ENCODE data around the gene RHBDD1. TPM values are rescaled to one million over a fixed set of nuclear protein-coding genes. Genes with fewer than 3 reads are reported as not detected.

RHBDD1 gene
- total RNA-seq (2014; rRNA removed), result 4.4 and 6.6 TPM in 2 replicates
- polyA plus RNA-seq (2012), result 9.0 TPM

- DNase-seq (ENCODE audit: low read depth), result peak; percentile 90
These were observed at the start of gene RHBDD1 for GRCh38 chr2:226835796-226836547. RHBDD1 (plus strand) TSS chr2:226836054; CDS start chr2:226864694, 28,640 bp downstream.

GRCh38 chr2:226788064-226788463 lies 47.8 kb upstream of the RHBDD1 start:
- DNase-seq (ENCODE audit: low read depth), result peak; percentile 32

- DNase-seq (ENCODE audit: low read depth), result peak; percentile 29
These were observed 46.9 kb upstream of the RHBDD1 start for GRCh38 chr2:226788881-226789490.

GRCh38 chr2:226790011-226790410 lies 45.8 kb upstream of the RHBDD1 start:
- DNase-seq (ENCODE audit: low read depth), result no peak

GRCh38 chr2:226790431-226790830 lies 45.4 kb upstream of the RHBDD1 start:
- no peak for DNase-seq (ENCODE audit: low read depth)

- DNase-seq (ENCODE audit: low read depth), result peak; percentile 50
These were observed 44.8 kb upstream of the RHBDD1 start for GRCh38 chr2:226791056-226791486.

- peak; percentile 85 for DNase-seq (ENCODE audit: low read depth)
These were observed 44.3 kb upstream of the RHBDD1 start for GRCh38 chr2:226791487-226792081.

- no peak for DNase-seq (ENCODE audit: low read depth)
These were observed 43.5 kb upstream of the RHBDD1 start for GRCh38 chr2:226792155-226792881.

GRCh38 chr2:226793646-226794045 lies 42.2 kb upstream of the RHBDD1 start:
- DNase-seq (ENCODE audit: low read depth), result peak; percentile 27

- DNase-seq (ENCODE audit: low read depth), result peak; percentile 48
These were observed 41.6 kb upstream of the RHBDD1 start for GRCh38 chr2:226794196-226794661.

- DNase-seq (ENCODE audit: low read depth), result peak; percentile 90
These were observed 41.1 kb upstream of the RHBDD1 start for GRCh38 chr2:226794751-226795171.

- DNase-seq (ENCODE audit: low read depth), result peak; percentile 64
These were observed 40.4 kb upstream of the RHBDD1 start for GRCh38 chr2:226795281-226796011.

- no peak for DNase-seq (ENCODE audit: low read depth)
These were observed 39.6 kb upstream of the RHBDD1 start for GRCh38 chr2:226796012-226796839.

- peak; percentile 41 for DNase-seq (ENCODE audit: low read depth)
These were observed 39.0 kb upstream of the RHBDD1 start for GRCh38 chr2:226796840-226797288.

GRCh38 chr2:226797289-226797988 lies 38.4 kb upstream of the RHBDD1 start:
- no peak for DNase-seq (ENCODE audit: low read depth)

- DNase-seq (ENCODE audit: low read depth), result no peak
These were observed 37.8 kb upstream of the RHBDD1 start for GRCh38 chr2:226797989-226798421.

- peak; percentile 80 for DNase-seq (ENCODE audit: low read depth)
These were observed 37.2 kb upstream of the RHBDD1 start for GRCh38 chr2:226798422-226799210.

GRCh38 chr2:226799211-226799975 lies 36.5 kb upstream of the RHBDD1 start, which contains the start of gene IRS1:
IRS1 (minus strand) TSS chr2:226799820; CDS start chr2:226798738, 1,082 bp downstream.
- peak; percentile 76 for DNase-seq (ENCODE audit: low read depth)
